Measurements from ENCODE around the gene SIPA1L3.
"Not testable (repeated sequence)": the region's sequence is repeated elsewhere in the genome, so short reads cannot be mapped to it uniquely, and the experiment has no call there.

SIPA1L3 gene

DNA sequence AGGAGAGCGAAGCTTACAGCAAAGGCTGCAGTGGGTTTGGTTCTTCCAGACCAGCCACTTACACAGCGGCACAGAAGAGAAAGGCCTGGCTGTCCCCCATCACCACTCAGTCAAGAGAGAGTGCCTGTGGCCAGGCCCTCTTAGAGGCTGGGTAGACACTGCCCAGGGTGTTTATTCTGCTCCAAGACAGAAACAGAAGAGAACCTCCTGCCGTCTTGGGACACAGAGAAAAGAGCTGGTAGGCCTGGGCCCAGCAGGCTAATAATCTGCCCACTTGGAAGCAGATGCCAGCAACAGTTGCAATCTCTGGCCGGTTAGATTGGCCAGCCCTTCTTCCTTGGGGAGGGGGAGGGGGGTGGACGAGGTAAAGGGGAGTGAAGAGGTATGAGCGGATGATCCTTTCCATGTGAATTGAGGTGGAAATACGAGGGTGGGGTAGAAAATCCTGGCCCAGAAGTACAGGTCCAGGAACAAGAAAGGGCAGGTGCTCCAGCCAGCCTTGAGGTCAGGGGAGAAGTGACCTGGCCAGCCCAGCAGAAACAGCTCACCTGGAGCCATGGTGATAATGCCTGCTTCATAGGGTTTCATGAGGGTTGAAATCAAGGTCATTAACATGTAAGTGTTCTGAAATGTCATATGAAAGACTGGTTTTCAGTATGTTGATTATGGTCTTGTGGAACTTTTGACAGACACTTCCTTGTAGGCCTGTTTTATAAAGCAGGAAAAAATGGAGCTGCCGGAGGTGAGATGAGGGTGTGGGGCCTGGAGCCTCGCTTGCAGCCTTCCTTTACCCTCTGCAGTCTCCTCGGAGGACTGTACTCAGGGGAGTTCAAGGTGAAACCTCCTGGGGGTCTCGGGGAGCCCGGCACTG, 116.9 kb downstream of the SIPA1L3 start:
- DNase-seq, result no peak

DNA sequence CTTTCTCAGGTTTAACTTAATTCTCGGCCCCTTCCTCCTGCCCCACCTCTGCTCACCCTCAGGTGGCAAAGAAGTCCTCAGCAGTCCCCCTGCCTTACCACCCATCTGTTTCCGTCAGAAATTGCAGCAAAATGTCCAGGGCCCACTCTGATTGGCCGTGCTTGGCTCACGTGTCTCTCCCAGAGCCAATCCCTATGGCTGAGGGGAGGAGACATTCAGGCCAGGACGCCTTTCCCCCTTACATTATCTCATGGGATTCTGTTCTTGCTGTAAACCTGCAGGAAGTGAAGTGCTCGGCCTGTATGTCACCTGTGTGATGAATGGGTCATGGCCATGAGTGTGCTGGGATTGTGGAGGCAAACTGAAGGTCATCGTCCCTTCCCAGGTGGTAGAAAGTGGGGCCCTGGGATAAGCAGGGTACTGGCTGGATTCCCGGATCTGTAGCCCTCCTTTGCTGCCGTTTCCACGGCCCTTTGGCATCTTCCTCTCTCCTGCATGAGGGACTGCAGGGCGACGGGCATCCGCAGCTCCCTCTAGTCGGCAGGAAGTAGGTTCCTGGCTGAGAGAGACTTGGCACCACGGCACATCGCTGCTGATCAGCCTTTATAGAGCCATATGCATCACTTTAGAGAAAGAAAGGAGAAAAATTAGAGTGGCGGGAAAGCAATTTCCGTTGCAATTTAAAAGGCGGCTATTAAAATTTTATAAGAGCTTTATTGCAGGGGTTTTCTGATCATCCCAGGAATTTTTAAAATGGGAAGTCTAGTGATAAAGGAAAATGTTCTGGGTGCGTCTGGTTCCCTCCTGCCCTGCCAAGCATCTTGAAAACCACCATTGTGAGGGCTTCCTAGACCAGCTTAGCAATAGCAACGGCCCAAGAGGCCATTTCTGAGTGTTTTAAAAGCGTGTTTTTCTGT, 118.2 kb downstream of the SIPA1L3 start:
- peak; percentile 84 for DNase-seq

DNA sequence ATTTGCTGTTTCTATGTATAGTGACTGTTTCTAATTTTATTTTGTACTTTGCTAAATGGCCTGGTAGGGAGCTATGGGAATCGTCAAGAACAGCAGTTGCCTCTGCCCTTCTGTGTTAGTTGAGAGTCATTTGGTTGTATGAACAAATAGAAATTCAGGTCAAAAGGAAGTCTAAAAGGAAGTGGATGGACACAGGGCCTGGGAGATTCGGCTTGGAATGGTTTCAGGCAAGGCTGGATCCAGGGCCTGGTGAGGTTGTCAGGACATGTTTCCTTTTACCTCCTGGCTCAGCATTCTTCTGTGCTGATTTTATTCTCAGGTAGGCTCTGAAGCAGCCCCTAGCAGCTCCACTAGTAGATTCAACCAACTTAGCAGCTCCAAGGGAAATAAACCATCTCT, 118.9 kb downstream of the SIPA1L3 start:
- DNase-seq, result no peak

DNA sequence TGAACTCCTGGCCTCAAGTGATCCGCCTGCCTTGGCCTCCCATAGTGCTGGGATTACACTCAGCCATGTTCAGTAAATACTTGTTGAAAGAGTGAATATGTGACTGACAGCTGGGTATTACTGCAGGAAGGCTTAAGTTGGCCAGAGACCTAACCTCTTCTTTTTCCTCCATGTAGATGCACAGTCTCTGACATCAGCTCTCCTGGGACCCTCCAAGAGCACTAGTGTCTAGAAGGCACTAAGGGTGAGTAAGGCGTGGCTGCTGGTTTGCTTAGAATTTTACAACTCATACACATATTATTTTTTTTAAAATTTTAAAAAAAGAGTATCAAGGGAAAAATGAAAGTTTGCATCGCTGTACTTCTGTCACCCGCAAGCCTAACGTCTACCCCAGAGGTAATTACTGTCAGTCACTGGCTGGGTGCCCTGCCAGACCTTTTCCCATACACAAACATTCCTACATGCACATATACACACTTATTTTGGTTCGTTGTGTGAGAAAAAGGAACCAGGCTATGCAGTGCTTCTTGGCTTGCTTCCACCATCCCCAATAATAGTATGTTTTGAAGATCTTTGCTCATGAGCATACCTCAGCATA, 122.0 kb downstream of the SIPA1L3 start:
- DNase-seq, result no peak

DNA sequence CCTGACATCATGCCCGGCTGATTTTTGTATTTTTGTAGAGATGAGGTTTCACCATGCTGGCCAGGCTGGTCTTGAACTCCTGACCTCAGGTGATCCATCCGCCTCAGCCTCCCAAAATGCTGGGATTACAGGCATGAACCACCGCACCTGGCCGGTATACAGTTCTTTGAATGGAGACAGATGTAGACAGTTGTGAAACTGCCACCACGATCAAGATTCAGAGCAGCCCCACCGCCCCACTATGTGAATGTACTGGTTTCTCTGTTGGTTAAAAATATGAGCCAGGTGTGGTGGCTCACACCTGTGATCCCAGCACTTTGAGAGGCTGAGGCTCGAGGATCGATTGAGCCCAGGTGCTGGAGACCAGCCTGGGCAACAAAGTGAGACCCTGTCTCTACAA, 123.0 kb downstream of the SIPA1L3 start:
- DNase-seq, result not testable (repeated sequence)

DNA sequence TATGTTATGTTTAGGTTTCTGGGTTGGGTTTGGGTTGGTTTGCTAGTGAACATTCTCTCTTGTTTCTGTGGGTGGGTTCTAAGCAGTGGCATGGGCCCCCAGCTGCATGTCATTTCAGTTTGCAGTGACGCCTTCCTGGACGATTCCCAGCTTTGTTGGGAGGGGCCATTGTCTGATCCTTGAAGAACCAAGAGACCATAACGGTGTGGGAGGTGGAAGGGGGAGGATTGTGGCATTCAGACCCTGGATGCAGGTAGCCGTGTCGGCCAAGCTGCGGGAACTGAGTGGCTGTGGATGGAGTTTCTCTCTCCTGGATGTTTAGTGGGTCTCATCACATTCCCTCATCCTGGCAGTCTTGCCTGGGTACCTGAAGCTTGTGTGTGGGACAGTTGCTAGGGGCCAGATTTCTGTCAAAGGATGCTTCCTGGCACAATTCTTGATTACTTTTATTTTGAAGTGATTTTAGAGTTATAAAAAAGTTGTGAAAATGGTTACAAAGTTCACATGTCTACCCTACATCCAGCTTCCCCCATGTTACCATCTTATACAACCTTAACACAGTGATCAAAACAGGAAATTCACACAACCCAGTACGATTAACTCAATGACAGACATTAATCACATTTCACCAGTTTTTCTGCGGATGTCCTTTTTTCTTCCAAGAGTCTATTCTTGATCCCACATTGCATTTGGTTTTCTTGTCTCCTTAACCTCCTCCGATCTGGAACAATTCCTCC, 123.8 kb downstream of the SIPA1L3 start:
- DNase-seq, result no peak

DNA sequence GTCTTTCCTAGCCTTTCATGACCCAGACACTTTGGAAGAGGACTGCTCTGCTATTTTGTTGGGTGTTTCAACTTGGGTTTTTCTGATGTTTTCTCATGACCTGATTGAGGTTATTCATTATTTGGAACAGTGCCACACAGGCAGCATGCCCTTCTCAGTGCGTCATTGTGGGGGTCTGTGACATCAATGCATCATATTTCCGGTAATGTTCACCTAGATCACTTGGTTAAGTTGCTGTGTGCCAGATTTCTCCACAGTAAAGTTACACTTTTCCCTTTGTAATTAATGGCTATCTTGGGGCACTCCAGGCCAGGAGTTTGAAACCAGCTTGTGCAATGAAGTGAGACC, 124.4 kb downstream of the SIPA1L3 start:
- no peak for DNase-seq

DNA sequence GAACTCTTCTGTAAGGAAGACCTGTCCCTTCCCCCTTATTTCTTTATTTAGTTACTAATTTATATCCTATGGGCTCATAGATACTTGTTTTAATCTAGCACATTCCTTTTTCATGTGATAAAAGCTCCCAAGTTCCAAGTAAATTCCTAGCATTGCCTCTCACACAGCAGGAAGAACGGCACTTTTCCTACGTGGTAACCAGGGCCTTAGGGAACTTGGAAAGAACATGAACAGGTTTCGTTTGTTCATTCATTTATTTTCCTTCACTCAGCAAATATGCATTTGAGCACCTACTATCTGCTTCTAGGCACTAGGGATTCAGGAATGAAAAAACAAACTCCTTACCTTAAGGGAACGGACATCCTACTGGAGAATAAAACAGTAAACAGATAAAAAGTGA, 125.1 kb downstream of the SIPA1L3 start:
- no peak for DNase-seq

DNA sequence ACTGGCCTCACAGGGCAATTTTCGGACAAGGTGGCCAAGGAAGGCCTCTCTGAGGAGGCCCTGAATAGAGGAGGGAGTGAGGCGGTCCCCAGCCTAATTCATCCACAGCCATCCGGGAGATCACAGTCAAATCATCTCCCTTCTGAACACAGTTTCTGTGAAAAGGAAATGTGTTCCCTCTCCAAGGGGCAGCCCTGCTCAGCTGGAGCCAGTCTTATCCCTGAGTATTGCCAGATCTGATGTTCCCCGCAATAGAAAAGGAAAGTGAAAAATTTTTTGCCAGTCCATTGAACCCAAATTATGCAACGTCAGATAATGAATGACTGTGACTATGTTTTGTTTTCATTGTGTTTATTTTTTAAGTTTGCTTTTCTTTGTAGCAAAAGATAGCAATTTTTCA, 125.9 kb downstream of the SIPA1L3 start:
- no peak for DNase-seq

DNA sequence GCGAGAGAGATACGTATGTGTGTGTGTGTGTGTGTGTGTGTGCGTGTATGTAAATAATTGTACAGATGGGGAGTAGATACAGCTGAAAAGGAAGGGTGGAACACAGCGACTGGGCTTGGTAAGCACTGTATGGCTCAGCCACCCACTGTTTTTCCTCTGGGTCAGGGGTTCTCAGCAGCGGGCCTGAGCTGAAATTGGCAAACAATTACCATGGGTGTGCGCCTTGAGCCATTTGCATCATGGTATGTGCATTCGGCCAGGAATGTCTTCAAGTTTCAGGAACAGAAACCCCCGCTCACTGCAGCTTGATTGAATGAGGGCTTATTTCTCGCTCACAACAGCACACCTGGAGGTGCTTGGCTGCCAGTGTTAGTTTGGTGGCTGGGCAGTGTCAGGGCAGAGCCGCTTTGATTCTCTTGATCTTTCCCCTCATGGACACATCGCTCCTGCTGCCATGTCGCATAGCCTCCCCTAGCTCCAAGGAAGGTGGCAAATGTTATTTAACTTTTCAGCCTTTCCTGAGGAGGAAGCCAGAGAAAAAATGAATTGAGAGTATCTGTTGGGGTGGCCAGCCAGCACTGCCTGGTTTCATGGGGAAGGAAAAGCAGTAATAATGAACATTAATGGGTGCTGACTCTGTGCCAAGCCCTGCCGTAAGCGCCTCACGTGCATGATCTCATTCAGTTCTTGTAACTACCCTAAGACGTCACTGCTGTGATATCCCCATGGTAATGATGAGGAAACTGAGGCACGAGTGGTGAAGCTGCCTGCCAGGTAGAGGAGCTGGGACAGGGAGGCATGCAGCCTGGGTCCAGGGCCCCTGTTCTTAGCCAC, 126.9 kb downstream of the SIPA1L3 start:
- DNase-seq, result no peak

DNA sequence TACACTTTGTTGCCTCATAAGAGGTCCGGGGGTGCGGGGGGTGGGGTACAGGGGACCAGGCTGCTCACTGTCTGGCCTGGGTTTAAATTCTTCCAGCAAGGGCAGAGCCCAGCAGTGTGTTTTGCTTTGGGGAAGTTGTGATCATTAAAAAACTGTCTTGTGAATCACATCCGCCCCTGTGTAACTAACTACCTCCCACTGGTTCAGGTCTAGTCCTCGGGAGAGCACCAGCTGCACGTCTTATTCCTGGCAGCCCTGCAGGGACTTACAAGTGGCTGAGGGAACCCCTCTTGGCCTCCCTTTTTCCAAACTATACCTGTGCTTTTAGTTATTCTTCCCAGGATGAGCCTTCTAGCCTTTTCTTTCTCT, 127.5 kb downstream of the SIPA1L3 start:
- DNase-seq, result no peak

DNA sequence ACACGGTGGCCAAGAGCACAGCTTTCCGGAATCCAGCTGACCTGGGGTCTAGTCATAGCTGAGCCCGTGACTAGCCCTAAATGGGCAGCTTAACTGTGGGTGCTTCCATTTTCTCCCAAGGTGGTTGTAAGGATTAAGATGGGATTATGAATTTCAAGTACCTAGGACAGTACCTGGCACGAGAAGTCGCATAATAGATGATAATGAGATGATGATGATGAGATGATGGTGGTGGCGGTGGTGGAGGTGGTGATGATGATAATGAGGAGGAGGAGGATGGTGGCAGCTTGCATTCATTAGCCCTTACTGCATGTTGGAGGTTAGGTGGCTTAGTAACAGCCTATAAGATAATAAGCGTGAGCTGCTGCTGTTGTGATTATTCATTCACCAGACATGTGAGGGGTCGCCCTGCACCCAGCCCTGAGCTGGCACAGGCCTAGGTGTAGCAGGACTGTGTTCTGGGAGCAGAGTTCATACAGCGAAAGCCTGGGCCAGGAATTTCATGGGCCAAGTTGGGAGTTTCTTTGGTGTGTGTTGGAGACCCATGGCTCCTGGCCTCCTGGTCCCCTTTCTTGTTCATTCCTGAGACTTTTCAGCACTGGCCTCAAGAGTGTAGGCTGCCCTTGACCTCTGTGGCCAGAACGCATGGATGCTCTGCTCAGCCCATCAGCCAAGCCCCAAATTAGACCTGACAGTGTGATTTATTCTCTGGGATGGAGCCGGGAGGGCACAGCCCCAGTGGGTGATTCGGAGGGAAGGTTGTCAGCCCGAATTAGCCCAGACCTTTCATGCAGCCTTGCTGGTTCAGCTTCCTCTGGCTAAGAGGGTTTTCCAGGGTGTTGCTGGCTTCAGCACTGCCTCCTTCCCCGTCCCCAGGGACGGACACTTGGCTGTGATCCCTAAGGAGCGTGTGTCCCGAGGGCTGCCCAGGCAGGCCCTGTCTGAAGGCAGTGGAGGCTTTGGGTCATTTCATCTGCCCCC, 128.8 kb downstream of the SIPA1L3 start:
- no peak for DNase-seq

DNA sequence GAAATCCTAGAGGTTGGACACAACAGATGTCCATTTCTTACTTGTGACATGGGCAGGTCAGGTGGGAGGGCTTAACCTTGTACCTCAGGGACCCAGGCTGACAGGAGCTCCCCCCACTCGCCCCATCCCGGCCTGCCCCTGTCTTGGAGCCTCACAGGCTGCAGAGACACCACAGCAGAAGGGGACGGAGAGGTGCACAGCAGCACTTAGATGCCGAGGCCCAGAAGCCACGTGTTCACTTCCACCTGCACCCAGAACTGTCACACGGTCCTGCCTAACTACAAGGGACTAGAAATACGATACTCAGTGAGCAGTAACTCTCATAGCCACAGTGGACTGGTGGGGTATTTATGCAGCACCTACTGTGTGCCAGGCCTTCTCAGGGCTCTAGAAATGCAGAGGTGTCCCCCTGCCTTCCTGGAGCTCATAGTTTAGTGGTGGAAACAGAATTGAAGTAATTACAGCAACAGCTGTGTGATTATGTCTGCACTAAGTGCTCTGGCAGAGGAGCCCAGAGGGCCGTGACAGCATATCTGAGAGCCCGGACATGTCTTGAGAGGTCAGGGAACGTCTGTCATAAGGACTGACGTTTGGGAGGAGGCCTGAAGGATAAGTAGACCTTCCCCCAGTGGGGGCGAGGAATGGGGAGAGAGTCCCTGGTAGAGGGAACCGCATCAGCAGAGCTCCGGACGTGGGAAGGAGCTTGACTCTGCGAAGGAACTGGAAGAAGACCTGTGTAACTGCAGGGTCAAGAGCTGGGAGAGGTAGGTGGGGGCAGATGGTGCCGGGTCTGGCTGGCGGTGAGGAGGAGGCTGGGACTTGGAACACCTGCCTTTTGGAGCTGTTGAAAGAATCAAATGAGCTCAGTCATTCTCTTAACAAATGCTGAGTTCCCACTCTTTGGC, 130.0 kb downstream of the SIPA1L3 start:
- no peak for DNase-seq

DNA sequence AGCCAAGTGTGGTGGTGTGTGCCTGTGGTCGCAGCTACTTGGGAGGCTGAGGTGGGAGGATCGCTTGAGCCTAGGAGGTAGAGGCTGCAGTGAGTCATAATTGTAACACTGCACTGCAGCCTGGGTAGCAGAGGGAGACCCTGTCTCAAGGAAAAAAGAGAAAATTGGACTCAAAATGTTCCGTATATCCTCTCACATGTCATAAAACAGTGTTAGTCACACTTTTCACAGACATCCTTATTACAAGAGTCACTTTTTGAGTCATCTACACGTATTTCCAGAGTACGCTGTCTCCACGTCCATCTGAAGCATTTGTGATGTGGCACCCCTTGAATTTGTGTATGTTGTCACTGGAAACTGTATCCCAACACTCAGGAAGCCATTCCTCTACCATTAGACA, 133.0 kb downstream of the SIPA1L3 start:
- no peak for DNase-seq

DNA sequence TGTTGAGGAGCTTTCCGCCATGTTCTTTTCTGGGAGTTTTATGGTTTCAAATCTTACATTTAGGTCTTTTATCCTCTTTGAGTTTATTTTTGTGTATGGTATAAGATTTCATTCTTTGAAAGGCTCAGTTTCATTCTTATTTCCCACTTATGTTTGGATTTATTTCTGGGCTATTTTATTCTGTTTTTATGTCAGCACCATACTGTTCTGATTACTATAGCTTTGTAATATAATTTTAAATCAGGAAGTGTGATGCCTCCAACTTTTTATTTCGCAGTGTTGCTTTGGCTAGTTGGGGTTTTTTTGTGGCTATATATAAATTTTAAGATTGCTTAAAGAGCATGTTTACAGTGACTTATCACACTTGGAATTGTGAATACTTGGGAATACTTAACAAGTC, 135.1 kb downstream of the SIPA1L3 start:
- DNase-seq, result no peak

DNA sequence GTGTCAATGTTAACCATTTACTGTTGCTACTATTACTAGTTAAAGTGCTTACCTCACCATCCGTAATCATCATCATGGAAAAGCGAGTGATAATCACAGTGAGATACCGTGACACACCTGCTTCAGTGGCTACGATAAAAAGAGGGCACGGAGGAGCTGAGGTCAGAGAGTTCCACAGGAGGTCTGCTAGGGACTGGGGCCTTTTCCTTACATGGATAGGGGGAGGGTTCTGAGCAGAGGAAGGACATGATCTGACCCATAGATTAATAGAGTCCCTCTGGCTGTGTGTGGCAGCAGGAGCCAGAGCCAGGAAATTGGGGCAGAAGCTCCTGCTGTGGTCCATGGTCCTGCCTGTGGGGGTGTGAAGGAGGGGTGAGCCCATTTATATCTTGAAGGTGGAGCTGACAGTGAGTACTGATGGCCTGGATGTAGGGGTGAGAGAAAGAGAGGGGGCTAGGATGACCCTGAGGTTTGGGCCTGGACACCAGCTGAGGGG, 136.7 kb downstream of the SIPA1L3 start:
- DNase-seq, result no peak

DNA sequence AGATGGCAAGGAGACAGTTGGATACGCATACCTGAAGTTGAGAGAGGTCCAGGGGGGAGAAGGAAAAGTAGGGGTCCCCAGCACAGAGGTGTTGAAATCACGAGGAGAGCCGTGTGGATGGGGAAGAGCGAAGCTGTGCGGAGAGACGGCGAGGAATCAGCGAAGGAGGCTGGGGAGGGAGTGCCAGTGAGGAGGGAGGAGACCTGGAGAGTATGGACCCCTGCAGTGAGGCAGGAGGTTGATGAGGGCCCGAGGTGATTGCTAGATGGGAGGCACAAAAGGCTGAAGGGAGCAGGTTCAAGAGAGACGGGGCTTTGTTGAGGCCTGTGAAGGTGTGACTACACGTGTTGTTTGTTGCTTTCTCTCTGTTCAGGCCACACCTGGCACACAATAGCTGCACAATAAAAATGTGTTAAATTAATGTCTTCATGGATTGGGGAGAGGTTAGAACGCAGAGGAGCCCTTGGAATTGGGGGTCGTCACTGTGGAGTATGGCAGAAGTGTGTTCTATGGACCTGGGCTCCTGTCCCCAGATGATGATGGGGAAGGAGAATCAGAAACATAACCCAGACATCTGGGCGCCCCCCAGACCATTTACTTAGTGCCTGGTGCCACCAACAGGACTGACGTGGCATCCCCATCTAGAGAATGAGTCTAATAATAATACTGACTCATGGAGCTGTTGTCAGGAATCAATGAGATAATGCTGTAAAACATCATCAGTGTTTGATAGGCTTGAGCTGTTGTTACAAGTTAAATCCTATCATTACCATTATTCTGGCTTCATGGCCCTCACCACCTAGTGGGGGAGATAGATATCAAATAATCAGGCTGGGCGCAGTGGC, 137.5 kb downstream of the SIPA1L3 start:
- no peak for DNase-seq

DNA sequence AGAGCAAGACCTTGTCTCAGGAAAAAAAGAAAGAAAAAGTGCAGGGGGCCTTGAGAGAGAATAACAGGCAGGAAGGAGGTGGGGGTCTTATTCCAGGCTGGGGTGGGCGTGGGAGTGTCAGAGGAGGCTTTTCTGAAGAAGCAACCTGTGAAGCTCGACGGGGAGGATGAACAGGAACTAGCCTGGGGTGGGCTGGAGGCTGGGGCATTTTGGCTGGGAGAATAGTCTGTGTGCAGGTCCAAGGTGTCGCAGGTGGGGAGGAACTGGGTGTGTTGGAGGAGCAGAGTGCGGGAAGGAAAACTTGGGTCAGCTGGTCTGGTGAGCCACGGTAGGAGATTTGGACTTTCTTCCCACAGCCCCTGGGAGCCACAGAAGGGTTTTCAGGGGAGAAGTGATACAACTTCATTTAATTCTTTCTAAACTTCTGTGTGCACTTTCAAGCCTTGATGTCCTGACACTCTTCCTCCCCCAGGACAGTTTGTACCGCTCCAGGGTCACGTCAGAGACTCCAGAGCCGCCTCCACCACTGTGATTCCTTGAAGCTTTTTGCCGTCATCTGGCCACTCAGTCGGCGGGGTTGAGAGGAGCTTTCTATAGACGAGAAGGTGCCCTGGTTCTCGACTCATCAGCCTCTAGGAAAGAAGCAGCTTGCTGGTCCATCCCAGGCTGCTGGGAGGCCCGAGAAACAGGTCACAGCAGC, 138.7 kb downstream of the SIPA1L3 start:
- no peak for DNase-seq

All from DMS153 (cell line).